HL-60 (cell line): Measurements from ENCODE around the gene LYSMD4.

Source experiments
- DNase-seq, 2 experiments: peaks; one replicate each; pipeline ENCODE4 v3.0.0-alpha.2; 2010 to 2020; ENCODE audit warnings: low read depth in 1 of 2, low spot score in 1 of 2
- H3K27ac ChIP-seq: fragments of 250-450 bp; sonication (Bioruptor Pico); replicated peaks from 2 replicates; pipeline ENCODE4 v1.5.1; 2020; ENCODE audit warnings: mild to moderate bottlenecking, moderate library complexity
- H3K27me3 ChIP-seq: fragments of 250-450 bp; sonication (Bioruptor Pico); 2 replicates; pipeline ENCODE4 v1.5.1; 2021; ENCODE audit warnings: mild to moderate bottlenecking, moderate library complexity; ENCODE audit not compliant: insufficient read depth, poor library complexity, severe bottlenecking
- H3K4me3 ChIP-seq: replicated peaks from 2 replicates; pipeline ENCODE4 v1.5.1; 2011; ENCODE audit warnings: mild to moderate bottlenecking, control low read depth, low read length; ENCODE audit not compliant: insufficient read depth
- CTCF ChIP-seq: IDR thresholded peaks from one replicate; pipeline ENCODE4 v1.5.1; 2011; ENCODE audit warnings: low read length, control low read depth, inconsistent platforms; ENCODE audit not compliant: insufficient read depth
- GABPA ChIP-seq: IDR thresholded peaks from 2 replicates; pipeline ENCODE4 v1.6.1; 2012; ENCODE audit warnings: low read depth
- POLR2AphosphoS5 ChIP-seq: IDR thresholded peaks from 2 replicates; pipeline ENCODE4 v1.6.1; 2012; ENCODE audit warnings: low read depth
- REST ChIP-seq: IDR thresholded peaks from 2 replicates; pipeline ENCODE4 v1.6.1; 2012; ENCODE audit warnings: low read depth; ENCODE audit not compliant: insufficient replicate concordance
- SPI1 ChIP-seq: IDR thresholded peaks from 2 replicates; pipeline ENCODE4 v1.6.1; 2012; ENCODE audit warnings: low read depth, mild to moderate bottlenecking, borderline replicate concordance

The LYSMD4 gene

GRCh38 chr15:99702895-99703602 lies 30.2 kb downstream of the LYSMD4 start:
- no peak for TF ChIP-seq CTCF
- TF ChIP-seq POLR2AphosphoS5 = no peak
- no peak for TF ChIP-seq GABPA
- TF ChIP-seq SPI1 = no peak; the same call in 1 of the 2 replicates
- no peak for TF ChIP-seq REST
- Histone ChIP-seq H3K27me3 (no peaks in the 10 kb centered on the region), H3K4me3 (no peak overlapping the region), H3K27ac (no peak overlapping the region)
- peak in 1 of 2 experiments; percentile 9 for DNase-seq

GRCh38 chr15:99696096-99696495 lies 37.1 kb downstream of the LYSMD4 start:
- Histone ChIP-seq H3K27me3 (no peaks in the 10 kb centered on the region), H3K27ac (no peak overlapping the region), H3K4me3 (no peak overlapping the region)
- DNase-seq = no peak
- TF ChIP-seq REST (no peak), SPI1 (no peak), GABPA (no peak), CTCF (no peak), POLR2AphosphoS5 (no peak)

GRCh38 chr15:99692825-99693224 lies 40.4 kb downstream of the LYSMD4 start:
- Histone ChIP-seq H3K27me3 (no peaks in the 10 kb centered on the region), H3K4me3 (no peak overlapping the region), H3K27ac (no peak overlapping the region)
- TF ChIP-seq SPI1 = no peak
- TF ChIP-seq POLR2AphosphoS5 = no peak
- TF ChIP-seq GABPA = no peak
- DNase-seq = no peak

GRCh38 chr15:99686290-99686689 lies 46.9 kb downstream of the LYSMD4 start:
- Histone ChIP-seq H3K4me3 (no peak overlapping the region), H3K27me3 (no peaks in the 10 kb centered on the region), H3K27ac (no peak overlapping the region)
- TF ChIP-seq REST = no peak
- no peak for TF ChIP-seq CTCF
- no peak for TF ChIP-seq POLR2AphosphoS5
- no peak for TF ChIP-seq GABPA
- TF ChIP-seq SPI1 = no peak
- DNase-seq = no peak
